GM23248 (cell line): ENCODE data around the gene C3orf62.

Source experiments
- EZH2 ChIP-seq: fragments of 200-600 bp; sonication (generic); IDR thresholded peaks from 2 replicates; pipeline ENCODE4 v1.6.1; 2018; ENCODE audit warnings: antibody characterized with exemption, mild to moderate bottlenecking; ENCODE audit not compliant: insufficient read depth, poor library complexity, severe bottlenecking
- EZH2phosphoT487 ChIP-seq: fragments of 200-600 bp; sonication (generic); IDR thresholded peaks from 2 replicates; pipeline ENCODE4 v1.6.1; 2018; ENCODE audit warnings: antibody characterized with exemption, moderate library complexity, mild to moderate bottlenecking, low read depth; ENCODE audit not compliant: insufficient read depth

GRCh38 chr3:49302613-49303012 lies 25.6 kb upstream of the C3orf62 start:
- TF ChIP-seq EZH2: no peak
- TF ChIP-seq EZH2phosphoT487: no peak
